GM23338 (cell line): ENCODE results near the gene CBS. TPM values are rescaled to one million over a fixed set of nuclear protein-coding genes. Genes with fewer than 3 reads are reported as not detected.

Source experiments
- NANOG ChIP-seq: IDR thresholded peaks from 2 replicates; pipeline ENCODE4 v1.6.1; 2016; ENCODE audit warnings: antibody characterized with exemption, borderline replicate concordance
- POLR2AphosphoS5 ChIP-seq: IDR thresholded peaks from 2 replicates; pipeline ENCODE4 v1.6.1; 2016; ENCODE audit warnings: antibody characterized with exemption, low read depth
- STAT1 ChIP-seq: IDR thresholded peaks from one replicate; pipeline ENCODE4 v1.6.1; 2016; ENCODE audit warnings: antibody characterized with exemption; ENCODE audit not compliant: unreplicated experiment
- polyA plus RNA-seq: library from polyadenylated mRNA; unstranded; fragments of >200 nt; fragmentation: Nextera tagmentation; extraction: Ambion mirVana; gene quantifications from 2 replicates; pipeline ENCODE4 v1.2.1, GENCODE V29; 2016
- total RNA-seq: library from RNA; depleted of rRNA; stranded (reverse); fragments of >200 nt; shearing (Covaris generic); gene quantifications from 2 replicates; pipeline ENCODE4 v1.2.3, GENCODE V29; 2014
- TF ChIP-seq, protein P1 (sequence below): fragments of 250-450 bp; sonication (Bioruptor Pico); IDR thresholded peaks from 2 replicates; pipeline ENCODE4 v1.5.0; 2020; ENCODE audit warnings: mild to moderate bottlenecking, moderate library complexity
- TF ChIP-seq, protein P2 (sequence below), 2 experiments: fragments of 200-600 bp in 1 of 2; sonication (generic) in 1 of 2; conservative IDR thresholded peaks; 2 replicates each; pipeline versions ENCODE4 v1.5.1 to v1.6.1; 2016 to 2017; ENCODE audit warnings: antibody characterized with exemption in 2 of 2, low read depth in 2 of 2, mild to moderate bottlenecking in 2 of 2, moderate library complexity in 1 of 2
- TF ChIP-seq, protein P3 (sequence below): IDR thresholded peaks from 2 replicates; pipeline ENCODE4 v1.6.1; 2016; ENCODE audit warnings: antibody characterized with exemption

The CBS gene
- total and polyA plus RNA-seq, 2 experiments from 2014 or later = 421 to 861 TPM

DNA sequence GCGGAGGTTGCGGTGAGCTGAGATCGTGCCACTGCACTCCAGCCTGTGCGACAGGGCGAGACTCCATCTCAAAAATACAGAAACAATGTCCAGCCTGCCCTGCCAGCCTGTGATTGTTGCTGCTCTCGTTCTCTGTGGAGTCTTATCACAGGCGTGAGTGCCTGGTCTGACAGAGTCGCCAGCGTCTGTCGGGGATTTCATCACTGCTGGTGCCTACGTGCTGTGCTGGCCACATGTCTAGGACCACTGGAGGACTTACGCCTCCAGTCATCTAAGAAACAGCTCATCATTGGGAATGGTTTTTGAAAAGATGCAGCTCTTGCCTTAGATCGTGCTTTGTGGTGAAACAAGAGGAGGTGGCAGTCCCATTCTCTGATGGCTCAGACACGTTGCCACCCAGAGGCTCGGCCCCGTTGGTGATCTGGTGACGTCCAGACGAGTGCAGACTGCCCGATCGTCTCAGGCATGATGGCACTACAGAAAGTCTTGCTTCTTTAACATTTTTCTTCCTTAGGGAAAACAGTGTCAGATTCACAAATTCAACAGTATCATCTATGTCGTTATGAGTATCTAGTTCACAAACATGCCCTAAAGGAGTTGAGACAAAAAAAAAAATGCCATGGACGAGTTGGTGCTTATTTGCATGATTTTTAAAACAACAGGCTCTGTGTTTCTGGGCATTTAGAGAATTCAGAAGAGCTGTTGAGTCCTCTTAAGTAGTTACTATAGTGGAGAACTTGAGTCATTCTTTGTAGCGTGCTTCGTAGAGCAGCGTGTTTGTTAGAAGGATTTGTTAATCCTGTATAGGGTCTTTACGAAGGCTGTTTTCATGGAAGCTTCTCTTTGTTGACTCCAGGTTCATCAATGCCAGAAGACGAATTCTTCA, 47.5 kb downstream of the CBS start (continued):
- TF ChIP-seq, protein P1, sequence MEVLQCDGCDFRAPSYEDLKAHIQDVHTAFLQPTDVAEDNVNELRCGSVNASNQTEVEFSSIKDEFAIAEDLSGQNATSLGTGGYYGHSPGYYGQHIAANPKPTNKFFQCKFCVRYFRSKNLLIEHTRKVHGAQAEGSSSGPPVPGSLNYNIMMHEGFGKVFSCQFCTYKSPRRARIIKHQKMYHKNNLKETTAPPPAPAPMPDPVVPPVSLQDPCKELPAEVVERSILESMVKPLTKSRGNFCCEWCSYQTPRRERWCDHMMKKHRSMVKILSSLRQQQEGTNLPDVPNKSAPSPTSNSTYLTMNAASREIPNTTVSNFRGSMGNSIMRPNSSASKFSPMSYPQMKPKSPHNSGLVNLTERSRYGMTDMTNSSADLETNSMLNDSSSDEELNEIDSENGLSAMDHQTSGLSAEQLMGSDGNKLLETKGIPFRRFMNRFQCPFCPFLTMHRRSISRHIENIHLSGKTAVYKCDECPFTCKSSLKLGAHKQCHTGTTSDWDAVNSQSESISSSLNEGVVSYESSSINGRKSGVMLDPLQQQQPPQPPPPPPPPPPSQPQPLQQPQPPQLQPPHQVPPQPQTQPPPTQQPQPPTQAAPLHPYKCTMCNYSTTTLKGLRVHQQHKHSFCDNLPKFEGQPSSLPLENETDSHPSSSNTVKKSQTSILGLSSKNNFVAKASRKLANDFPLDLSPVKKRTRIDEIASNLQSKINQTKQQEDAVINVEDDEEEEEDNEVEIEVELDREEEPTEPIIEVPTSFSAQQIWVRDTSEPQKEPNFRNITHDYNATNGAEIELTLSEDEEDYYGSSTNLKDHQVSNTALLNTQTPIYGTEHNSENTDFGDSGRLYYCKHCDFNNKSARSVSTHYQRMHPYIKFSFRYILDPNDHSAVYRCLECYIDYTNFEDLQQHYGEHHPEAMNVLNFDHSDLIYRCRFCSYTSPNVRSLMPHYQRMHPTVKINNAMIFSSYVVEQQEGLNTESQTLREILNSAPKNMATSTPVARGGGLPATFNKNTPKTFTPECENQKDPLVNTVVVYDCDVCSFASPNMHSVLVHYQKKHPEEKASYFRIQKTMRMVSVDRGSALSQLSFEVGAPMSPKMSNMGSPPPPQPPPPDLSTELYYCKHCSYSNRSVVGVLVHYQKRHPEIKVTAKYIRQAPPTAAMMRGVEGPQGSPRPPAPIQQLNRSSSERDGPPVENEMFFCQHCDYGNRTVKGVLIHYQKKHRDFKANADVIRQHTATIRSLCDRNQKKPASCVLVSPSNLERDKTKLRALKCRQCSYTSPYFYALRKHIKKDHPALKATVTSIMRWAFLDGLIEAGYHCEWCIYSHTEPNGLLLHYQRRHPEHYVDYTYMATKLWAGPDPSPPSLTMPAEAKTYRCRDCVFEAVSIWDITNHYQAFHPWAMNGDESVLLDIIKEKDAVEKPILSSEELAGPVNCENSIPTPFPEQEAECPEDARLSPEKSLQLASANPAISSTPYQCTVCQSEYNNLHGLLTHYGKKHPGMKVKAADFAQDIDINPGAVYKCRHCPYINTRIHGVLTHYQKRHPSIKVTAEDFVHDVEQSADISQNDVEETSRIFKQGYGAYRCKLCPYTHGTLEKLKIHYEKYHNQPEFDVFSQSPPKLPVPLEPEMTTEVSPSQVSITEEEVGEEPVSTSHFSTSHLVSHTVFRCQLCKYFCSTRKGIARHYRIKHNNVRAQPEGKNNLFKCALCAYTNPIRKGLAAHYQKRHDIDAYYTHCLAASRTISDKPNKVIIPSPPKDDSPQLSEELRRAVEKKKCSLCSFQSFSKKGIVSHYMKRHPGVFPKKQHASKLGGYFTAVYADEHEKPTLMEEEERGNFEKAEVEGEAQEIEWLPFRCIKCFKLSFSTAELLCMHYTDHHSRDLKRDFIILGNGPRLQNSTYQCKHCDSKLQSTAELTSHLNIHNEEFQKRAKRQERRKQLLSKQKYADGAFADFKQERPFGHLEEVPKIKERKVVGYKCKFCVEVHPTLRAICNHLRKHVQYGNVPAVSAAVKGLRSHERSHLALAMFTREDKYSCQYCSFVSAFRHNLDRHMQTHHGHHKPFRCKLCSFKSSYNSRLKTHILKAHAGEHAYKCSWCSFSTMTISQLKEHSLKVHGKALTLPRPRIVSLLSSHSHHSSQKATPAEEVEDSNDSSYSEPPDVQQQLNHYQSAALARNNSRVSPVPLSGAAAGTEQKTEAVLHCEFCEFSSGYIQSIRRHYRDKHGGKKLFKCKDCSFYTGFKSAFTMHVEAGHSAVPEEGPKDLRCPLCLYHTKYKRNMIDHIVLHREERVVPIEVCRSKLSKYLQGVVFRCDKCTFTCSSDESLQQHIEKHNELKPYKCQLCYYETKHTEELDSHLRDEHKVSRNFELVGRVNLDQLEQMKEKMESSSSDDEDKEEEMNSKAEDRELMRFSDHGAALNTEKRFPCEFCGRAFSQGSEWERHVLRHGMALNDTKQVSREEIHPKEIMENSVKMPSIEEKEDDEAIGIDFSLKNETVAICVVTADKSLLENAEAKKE (CRISPR knock-in tag) = no peak
- TF ChIP-seq STAT1 = no peak
- TF ChIP-seq POLR2AphosphoS5 = no peak
- no peak for TF ChIP-seq NANOG
- TF ChIP-seq, protein P2, sequence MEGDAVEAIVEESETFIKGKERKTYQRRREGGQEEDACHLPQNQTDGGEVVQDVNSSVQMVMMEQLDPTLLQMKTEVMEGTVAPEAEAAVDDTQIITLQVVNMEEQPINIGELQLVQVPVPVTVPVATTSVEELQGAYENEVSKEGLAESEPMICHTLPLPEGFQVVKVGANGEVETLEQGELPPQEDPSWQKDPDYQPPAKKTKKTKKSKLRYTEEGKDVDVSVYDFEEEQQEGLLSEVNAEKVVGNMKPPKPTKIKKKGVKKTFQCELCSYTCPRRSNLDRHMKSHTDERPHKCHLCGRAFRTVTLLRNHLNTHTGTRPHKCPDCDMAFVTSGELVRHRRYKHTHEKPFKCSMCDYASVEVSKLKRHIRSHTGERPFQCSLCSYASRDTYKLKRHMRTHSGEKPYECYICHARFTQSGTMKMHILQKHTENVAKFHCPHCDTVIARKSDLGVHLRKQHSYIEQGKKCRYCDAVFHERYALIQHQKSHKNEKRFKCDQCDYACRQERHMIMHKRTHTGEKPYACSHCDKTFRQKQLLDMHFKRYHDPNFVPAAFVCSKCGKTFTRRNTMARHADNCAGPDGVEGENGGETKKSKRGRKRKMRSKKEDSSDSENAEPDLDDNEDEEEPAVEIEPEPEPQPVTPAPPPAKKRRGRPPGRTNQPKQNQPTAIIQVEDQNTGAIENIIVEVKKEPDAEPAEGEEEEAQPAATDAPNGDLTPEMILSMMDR (conservative IDR thresholded peaks at IDR 0.05; ENCODE audit: low read depth in 2 of 2) = no peak
- TF ChIP-seq, protein P3, sequence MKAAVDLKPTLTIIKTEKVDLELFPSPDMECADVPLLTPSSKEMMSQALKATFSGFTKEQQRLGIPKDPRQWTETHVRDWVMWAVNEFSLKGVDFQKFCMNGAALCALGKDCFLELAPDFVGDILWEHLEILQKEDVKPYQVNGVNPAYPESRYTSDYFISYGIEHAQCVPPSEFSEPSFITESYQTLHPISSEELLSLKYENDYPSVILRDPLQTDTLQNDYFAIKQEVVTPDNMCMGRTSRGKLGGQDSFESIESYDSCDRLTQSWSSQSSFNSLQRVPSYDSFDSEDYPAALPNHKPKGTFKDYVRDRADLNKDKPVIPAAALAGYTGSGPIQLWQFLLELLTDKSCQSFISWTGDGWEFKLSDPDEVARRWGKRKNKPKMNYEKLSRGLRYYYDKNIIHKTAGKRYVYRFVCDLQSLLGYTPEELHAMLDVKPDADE = no peak
